Measurements from ENCODE around the gene FHOD3.
A peak's percentile ranks its signal among the peaks of the same experiment; 100 is the strongest.

FHOD3 gene

GRCh38 chr18:36274083-36274715, 23.3 kb upstream of the FHOD3 start:
- H3K27me3 ChIP-seq (ENCODE audit: low read depth, low read length) = no peaks in the 10 kb centered on the region
- H3K36me3 ChIP-seq (ENCODE audit: control insufficient read depth in 1 of 2, insufficient read depth in 2 of 2, low read length in 2 of 2) = no peaks in the 10 kb centered on the region
- no peak overlapping the region for H3K27ac ChIP-seq (ENCODE audit: low read length)
- H3K9me3 ChIP-seq (ENCODE audit: control insufficient read depth in 1 of 2, low read length in 2 of 2) = no peaks in the 10 kb centered on the region
- no peak overlapping the region for H3K4me3 ChIP-seq (ENCODE audit: low read depth in 1 of 2, low read length in 2 of 2)
- no peaks in the 10 kb centered on the region for H3K4me1 ChIP-seq (ENCODE audit: control insufficient read depth in 1 of 2, insufficient read depth in 2 of 2, low read length in 2 of 2)

DNA sequence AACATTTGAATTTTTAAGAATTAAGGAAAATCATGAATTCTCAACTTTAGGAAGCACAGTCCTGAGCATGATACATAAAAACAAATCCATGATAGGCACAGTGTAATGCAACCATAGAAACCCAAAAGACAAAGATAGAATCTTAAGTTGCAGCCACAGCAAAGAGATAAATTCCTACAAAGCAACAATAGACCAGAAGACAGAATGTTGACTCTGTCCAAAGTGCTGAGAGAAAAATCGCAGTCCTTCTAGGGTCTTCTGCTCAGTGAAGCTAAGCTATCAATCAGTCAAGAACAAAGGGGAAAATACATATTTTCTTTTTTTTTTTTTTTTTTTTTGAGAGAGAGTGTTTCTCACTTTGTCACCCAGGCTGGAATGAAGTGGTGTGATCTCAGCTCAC, 22.0 kb upstream of the FHOD3 start:
- H3K4me3 ChIP-seq (ENCODE audit: low read depth in 1 of 2, low read length in 2 of 2) = no peak overlapping the region
- H3K27ac ChIP-seq (ENCODE audit: low read length) = no peak overlapping the region
- H3K36me3 ChIP-seq (ENCODE audit: control insufficient read depth in 1 of 2, insufficient read depth in 2 of 2, low read length in 2 of 2) = no peaks in the 10 kb centered on the region
- no peaks in the 10 kb centered on the region for H3K9me3 ChIP-seq (ENCODE audit: control insufficient read depth in 1 of 2, low read length in 2 of 2)
- no peaks in the 10 kb centered on the region for H3K27me3 ChIP-seq (ENCODE audit: low read depth, low read length)
- H3K4me1 ChIP-seq (ENCODE audit: control insufficient read depth in 1 of 2, insufficient read depth in 2 of 2, low read length in 2 of 2) = no peaks in the 10 kb centered on the region

DNA sequence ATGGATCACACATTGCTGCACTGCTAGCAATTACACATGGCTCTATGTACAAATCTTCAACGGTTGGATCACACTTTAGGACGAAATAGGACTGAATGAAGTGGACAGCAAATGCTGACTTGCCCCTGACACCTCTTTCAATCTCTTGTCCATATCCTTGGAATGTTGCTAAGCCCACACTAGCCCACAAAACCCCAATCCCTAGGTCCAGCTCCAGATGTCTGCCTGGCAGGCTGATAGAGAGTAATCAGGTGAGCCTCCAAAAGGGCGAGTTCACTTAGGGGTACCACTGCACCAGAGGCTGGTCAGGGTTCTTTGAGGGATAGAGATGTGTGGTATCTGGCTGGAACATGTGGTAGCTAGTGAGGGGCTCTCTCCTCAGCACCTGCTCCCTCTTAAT, 18.5 kb upstream of the FHOD3 start:
- no peaks in the 10 kb centered on the region for H3K9me3 ChIP-seq (ENCODE audit: control insufficient read depth in 1 of 2, low read length in 2 of 2)
- H3K4me1 ChIP-seq (ENCODE audit: control insufficient read depth in 1 of 2, insufficient read depth in 2 of 2, low read length in 2 of 2) = no peaks in the 10 kb centered on the region
- H3K4me3 ChIP-seq (ENCODE audit: low read depth in 1 of 2, low read length in 2 of 2) = no peak overlapping the region
- no peak overlapping the region for H3K27ac ChIP-seq (ENCODE audit: low read length)
- no peaks in the 10 kb centered on the region for H3K36me3 ChIP-seq (ENCODE audit: control insufficient read depth in 1 of 2, insufficient read depth in 2 of 2, low read length in 2 of 2)
- H3K27me3 ChIP-seq (ENCODE audit: low read depth, low read length) = no peaks in the 10 kb centered on the region

DNA sequence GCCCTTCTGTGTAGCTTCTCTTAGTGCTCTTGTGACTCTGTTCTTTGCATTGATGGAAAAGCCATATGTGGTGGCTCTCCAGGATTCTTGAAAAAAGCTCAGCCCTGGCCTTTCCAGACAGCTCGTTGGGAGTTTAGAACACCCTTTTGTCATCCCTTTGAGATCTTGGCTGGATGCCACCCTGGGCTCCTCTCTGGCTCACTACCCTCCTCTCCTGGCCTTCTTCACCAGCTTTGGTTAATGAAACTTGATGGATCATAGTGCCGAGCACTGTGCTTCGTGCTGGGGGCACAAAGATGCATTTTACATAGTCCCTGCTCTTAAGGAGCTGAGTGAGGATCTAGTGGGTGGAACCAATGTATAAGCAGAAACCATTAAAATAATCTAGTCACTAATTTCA, 15.6 kb upstream of the FHOD3 start:
- H3K4me3 ChIP-seq (ENCODE audit: low read depth in 1 of 2, low read length in 2 of 2) = no peak overlapping the region
- no peaks in the 10 kb centered on the region for H3K9me3 ChIP-seq (ENCODE audit: control insufficient read depth in 1 of 2, low read length in 2 of 2)
- H3K27me3 ChIP-seq (ENCODE audit: low read depth, low read length) = no peaks in the 10 kb centered on the region
- no peak overlapping the region for H3K27ac ChIP-seq (ENCODE audit: low read length)
- no peaks in the 10 kb centered on the region for H3K4me1 ChIP-seq (ENCODE audit: control insufficient read depth in 1 of 2, insufficient read depth in 2 of 2, low read length in 2 of 2)
- no peaks in the 10 kb centered on the region for H3K36me3 ChIP-seq (ENCODE audit: control insufficient read depth in 1 of 2, insufficient read depth in 2 of 2, low read length in 2 of 2)

- Histone ChIP-seq H3K27ac (ENCODE audit: low read length) (no peak overlapping the region), H3K27me3 (ENCODE audit: low read depth, low read length) (no peaks in the 10 kb centered on the region), H3K4me3 (ENCODE audit: low read depth in 1 of 2, low read length in 2 of 2) (no peak overlapping the region), H3K36me3 (ENCODE audit: control insufficient read depth in 1 of 2, insufficient read depth in 2 of 2, low read length in 2 of 2) (no peaks in the 10 kb centered on the region), H3K9me3 (ENCODE audit: control insufficient read depth in 1 of 2, low read length in 2 of 2) (peaks cover 0 to under 1% of the 10 kb centered on the region in 2 donors), H3K4me1 (ENCODE audit: control insufficient read depth in 1 of 2, insufficient read depth in 2 of 2, low read length in 2 of 2) (no peaks in the 10 kb centered on the region)
Measured at GRCh38 chr18:36283448-36283847, 14.1 kb upstream of the FHOD3 start.

DNA sequence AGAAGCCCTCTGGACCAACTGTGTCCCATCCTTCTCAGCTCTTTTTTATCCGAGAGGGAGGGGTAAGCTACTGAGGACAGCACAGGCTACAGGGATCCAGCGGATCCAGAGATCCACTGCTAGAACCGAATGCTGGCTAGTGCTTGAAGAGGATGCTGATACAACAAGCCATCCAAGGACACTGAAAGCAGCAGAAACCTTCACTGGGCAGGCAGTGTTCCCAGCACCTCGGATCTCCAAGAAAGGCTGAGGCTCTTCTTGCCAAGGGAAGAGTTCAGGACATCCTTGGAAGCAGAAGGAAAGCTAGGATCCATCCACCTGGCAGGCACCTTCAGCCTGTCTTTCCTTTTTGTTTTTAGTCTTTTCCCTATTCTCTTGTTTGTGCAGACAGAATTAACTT, 13.2 kb upstream of the FHOD3 start:
- Histone ChIP-seq H3K27ac (ENCODE audit: low read length) (no peak overlapping the region), H3K9me3 (ENCODE audit: control insufficient read depth in 1 of 2, low read length in 2 of 2) (peaks cover 0 to 6% of the 10 kb centered on the region in 2 donors), H3K27me3 (ENCODE audit: low read depth, low read length) (no peaks in the 10 kb centered on the region), H3K36me3 (ENCODE audit: control insufficient read depth in 1 of 2, insufficient read depth in 2 of 2, low read length in 2 of 2) (no peaks in the 10 kb centered on the region), H3K4me1 (ENCODE audit: control insufficient read depth in 1 of 2, insufficient read depth in 2 of 2, low read length in 2 of 2) (no peaks in the 10 kb centered on the region), H3K4me3 (ENCODE audit: low read depth in 1 of 2, low read length in 2 of 2) (no peak overlapping the region)

DNA sequence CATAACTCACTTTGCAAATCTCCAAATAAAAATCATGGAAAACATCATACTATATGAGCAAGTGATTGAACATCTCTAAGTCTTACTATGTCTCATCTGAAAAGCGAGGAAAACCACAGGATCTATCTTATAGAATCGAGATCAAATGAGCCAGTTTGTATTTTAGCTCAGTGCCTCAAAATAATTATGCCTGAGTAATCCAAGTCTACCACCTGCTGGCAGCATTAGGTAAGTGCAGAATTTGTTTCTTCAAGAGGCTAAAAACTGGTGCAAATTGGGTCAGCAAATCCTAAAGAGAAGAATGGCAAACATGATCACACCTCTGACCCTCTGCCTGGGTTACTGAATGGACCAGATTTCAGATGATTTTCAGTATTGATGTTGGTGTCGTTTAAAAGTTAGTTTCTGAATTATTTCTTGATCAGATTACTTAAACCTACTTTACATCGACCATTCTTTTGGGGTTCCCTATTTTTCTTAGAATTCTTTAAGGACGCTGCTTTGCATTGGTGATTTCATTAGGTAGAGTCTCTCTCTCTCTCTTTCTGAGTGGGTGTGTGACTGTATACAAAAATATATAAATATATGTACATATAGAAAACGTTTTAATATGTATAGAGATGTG, 12.7 kb upstream of the FHOD3 start:
- Histone ChIP-seq H3K27ac (ENCODE audit: low read length) (no peak overlapping the region), H3K4me1 (ENCODE audit: control insufficient read depth in 1 of 2, insufficient read depth in 2 of 2, low read length in 2 of 2) (no peaks in the 10 kb centered on the region), H3K9me3 (ENCODE audit: control insufficient read depth in 1 of 2, low read length in 2 of 2) (peaks cover 0 to 6% of the 10 kb centered on the region in 2 donors), H3K4me3 (ENCODE audit: low read depth in 1 of 2, low read length in 2 of 2) (no peak overlapping the region), H3K27me3 (ENCODE audit: low read depth, low read length) (no peaks in the 10 kb centered on the region), H3K36me3 (ENCODE audit: control insufficient read depth in 1 of 2, insufficient read depth in 2 of 2, low read length in 2 of 2) (no peaks in the 10 kb centered on the region)

GRCh38 chr18:36287653-36288052, 9.9 kb upstream of the FHOD3 start:
- H3K4me3 ChIP-seq (ENCODE audit: low read depth in 1 of 2, low read length in 2 of 2) = no peak overlapping the region
- no peaks in the 10 kb centered on the region for H3K27me3 ChIP-seq (ENCODE audit: low read depth, low read length)
- peaks cover 0 to 6% of the 10 kb centered on the region in 2 donors for H3K9me3 ChIP-seq (ENCODE audit: control insufficient read depth in 1 of 2, low read length in 2 of 2)
- no peaks in the 10 kb centered on the region for H3K36me3 ChIP-seq (ENCODE audit: control insufficient read depth in 1 of 2, insufficient read depth in 2 of 2, low read length in 2 of 2)
- no peaks in the 10 kb centered on the region for H3K4me1 ChIP-seq (ENCODE audit: control insufficient read depth in 1 of 2, insufficient read depth in 2 of 2, low read length in 2 of 2)
- no peak overlapping the region for H3K27ac ChIP-seq (ENCODE audit: low read length)

- H3K4me3 ChIP-seq (ENCODE audit: low read depth in 1 of 2, low read length in 2 of 2) = no peak overlapping the region
- H3K4me1 ChIP-seq (ENCODE audit: control insufficient read depth in 1 of 2, insufficient read depth in 2 of 2, low read length in 2 of 2) = no peaks in the 10 kb centered on the region
- H3K27me3 ChIP-seq (ENCODE audit: low read depth, low read length) = no peaks in the 10 kb centered on the region
- no peak overlapping the region for H3K27ac ChIP-seq (ENCODE audit: low read length)
- peaks cover 0 to 6% of the 10 kb centered on the region in 2 donors for H3K9me3 ChIP-seq (ENCODE audit: control insufficient read depth in 1 of 2, low read length in 2 of 2)
- H3K36me3 ChIP-seq (ENCODE audit: control insufficient read depth in 1 of 2, insufficient read depth in 2 of 2, low read length in 2 of 2) = no peaks in the 10 kb centered on the region
Measured at GRCh38 chr18:36288689-36289088, 8.8 kb upstream of the FHOD3 start.

- Histone ChIP-seq H3K4me3 (ENCODE audit: low read depth in 1 of 2, low read length in 2 of 2) (no peak overlapping the region), H3K36me3 (ENCODE audit: control insufficient read depth in 1 of 2, insufficient read depth in 2 of 2, low read length in 2 of 2) (no peaks in the 10 kb centered on the region), H3K27me3 (ENCODE audit: low read depth, low read length) (no peaks in the 10 kb centered on the region), H3K27ac (ENCODE audit: low read length) (no peak overlapping the region), H3K9me3 (ENCODE audit: control insufficient read depth in 1 of 2, low read length in 2 of 2) (peaks cover 0 to under 1% of the 10 kb centered on the region in 2 donors), H3K4me1 (ENCODE audit: control insufficient read depth in 1 of 2, insufficient read depth in 2 of 2, low read length in 2 of 2) (peaks cover 0 to 13% of the 10 kb centered on the region in 2 donors)
Measured at GRCh38 chr18:36294031-36294430, 3.5 kb upstream of the FHOD3 start.

- H3K4me1 ChIP-seq (ENCODE audit: control insufficient read depth in 1 of 2, insufficient read depth in 2 of 2, low read length in 2 of 2) = peaks cover 0 to 14% of the 10 kb centered on the region in 2 donors
- no peak overlapping the region for H3K27ac ChIP-seq (ENCODE audit: low read length)
- no peak overlapping the region for H3K4me3 ChIP-seq (ENCODE audit: low read depth in 1 of 2, low read length in 2 of 2)
- no peaks in the 10 kb centered on the region for H3K9me3 ChIP-seq (ENCODE audit: control insufficient read depth in 1 of 2, low read length in 2 of 2)
- H3K36me3 ChIP-seq (ENCODE audit: control insufficient read depth in 1 of 2, insufficient read depth in 2 of 2, low read length in 2 of 2) = no peaks in the 10 kb centered on the region
- H3K27me3 ChIP-seq (ENCODE audit: low read depth, low read length) = no peaks in the 10 kb centered on the region
Measured at GRCh38 chr18:36295214-36295613, 2.3 kb upstream of the FHOD3 start.

- no peaks in the 10 kb centered on the region for H3K9me3 ChIP-seq (ENCODE audit: control insufficient read depth in 1 of 2, low read length in 2 of 2)
- H3K4me3 ChIP-seq (ENCODE audit: low read depth in 1 of 2, low read length in 2 of 2) = peak overlapping the region in 1 of 2 donors; percentile 96
- H3K27ac ChIP-seq (ENCODE audit: low read length) = no peak overlapping the region
- no peaks in the 10 kb centered on the region for H3K36me3 ChIP-seq (ENCODE audit: control insufficient read depth in 1 of 2, insufficient read depth in 2 of 2, low read length in 2 of 2)
- peaks cover 0 to 14% of the 10 kb centered on the region in 2 donors for H3K4me1 ChIP-seq (ENCODE audit: control insufficient read depth in 1 of 2, insufficient read depth in 2 of 2, low read length in 2 of 2)
- H3K27me3 ChIP-seq (ENCODE audit: low read depth, low read length) = no peaks in the 10 kb centered on the region
Measured at GRCh38 chr18:36295880-36296301, 1.6 kb upstream of the FHOD3 start.
